HG03342 (cell line): ENCODE measurements around the gene CAMLG.

Source experiments
- ATAC-seq: cut with Tn5 transposase; IDR thresholded peaks from one replicate; pipeline ENCODE4 v1.9.1; 2021; ENCODE audit warnings: mild to moderate bottlenecking, moderate library complexity; ENCODE audit not compliant: unreplicated experiment

The CAMLG gene

GRCh38 chr5:134772461-134773125, 34.2 kb downstream of the CAMLG start:
- no peak for ATAC-seq

GRCh38 chr5:134777366-134777765, 39.0 kb downstream of the CAMLG start:
- no peak for ATAC-seq

- no peak for ATAC-seq
Observed at GRCh38 chr5:134784241-134784920, 46.0 kb downstream of the CAMLG start.

DNA sequence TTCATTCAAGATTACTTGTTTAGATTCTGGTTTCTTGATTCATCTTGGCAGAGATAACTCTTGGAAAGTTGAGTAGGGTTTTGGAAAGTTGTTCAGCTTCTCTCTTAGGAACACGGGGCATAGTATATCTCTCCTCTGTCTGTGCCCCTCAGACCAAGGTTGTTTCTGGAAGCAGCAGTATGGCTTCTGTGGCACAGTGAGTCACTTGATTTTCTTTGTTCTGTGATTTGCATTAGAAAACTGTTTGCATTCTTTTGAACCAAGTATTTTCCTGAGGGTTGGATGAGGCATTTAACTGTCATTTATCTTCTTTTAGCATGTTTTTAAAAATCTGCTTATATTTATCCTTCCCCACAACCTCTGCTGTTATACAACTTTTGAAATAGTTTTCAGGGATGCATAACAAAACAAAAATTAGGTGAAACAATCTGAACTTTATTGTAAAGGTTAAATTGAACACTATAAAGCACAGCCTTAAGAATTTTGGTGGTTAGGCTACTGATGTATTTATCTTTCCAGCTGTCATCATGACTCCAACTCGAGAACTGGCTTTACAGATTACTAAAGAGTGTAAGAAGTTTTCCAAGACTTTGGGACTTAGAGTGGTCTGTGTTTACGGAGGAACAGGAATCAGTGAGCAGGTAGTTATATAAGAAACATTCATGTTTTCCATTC, 46.7 kb downstream of the CAMLG start:
- ATAC-seq: no peak

DNA sequence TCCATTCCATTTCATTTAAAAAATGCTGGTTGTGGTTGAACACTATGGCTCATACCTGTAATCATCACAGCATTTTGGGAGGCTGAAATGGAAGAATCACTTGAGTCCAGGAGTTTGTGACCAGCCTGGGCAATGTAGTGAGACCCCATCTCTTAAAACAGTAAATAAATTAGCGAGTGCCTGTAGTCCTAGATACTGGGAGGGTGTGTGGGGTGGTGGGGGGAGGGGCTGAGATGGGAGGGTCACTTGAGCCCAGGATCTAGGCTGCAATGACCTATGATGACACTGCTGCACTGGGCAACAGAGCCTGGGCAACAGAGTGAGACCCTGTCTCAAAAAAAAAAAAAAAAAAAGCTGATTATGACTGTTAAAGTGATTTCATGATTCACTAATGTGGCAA, 49.3 kb downstream of the CAMLG start:
- ATAC-seq: no peak

DNA sequence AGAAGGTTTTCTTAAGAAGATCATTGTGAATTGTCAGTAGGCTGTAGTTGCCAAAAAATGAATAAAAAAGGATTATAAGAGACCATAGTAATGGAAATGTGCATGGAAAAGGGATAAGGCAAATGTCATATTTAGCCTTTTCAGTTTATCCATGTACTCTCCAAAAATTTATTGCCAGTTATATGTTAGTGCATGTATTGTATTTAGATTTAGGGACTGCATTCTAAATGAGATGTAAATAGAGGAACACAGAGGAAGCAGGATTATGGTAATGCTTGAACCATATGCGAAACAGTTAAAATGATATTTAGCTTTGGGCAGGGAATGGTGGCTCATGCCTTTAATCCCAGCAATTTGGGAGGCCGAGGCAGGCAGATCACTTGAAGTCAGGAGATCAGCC, 53.2 kb downstream of the CAMLG start:
- no peak for ATAC-seq

- ATAC-seq: no peak
Observed at GRCh38 chr5:134792286-134792685, 53.9 kb downstream of the CAMLG start.

GRCh38 chr5:134793111-134793510, 54.8 kb downstream of the CAMLG start:
- ATAC-seq: no peak

GRCh38 chr5:134794082-134794481, 55.7 kb downstream of the CAMLG start:
- no peak for ATAC-seq

GRCh38 chr5:134794819-134795218, 56.5 kb downstream of the CAMLG start:
- ATAC-seq: no peak

- ATAC-seq: no peak
Observed at GRCh38 chr5:134798468-134798867, 60.1 kb downstream of the CAMLG start.
